ENCODE measurements around the gene JAKMIP3. TPM values are rescaled to one million over a fixed set of nuclear protein-coding genes. Genes with fewer than 3 reads are reported as not detected.
A peak's percentile ranks its signal among the peaks of the same experiment; 100 is the strongest.

Gene JAKMIP3
- total RNA-seq = 0.18 TPM
- long read RNA-seq = 0 reads

DNA sequence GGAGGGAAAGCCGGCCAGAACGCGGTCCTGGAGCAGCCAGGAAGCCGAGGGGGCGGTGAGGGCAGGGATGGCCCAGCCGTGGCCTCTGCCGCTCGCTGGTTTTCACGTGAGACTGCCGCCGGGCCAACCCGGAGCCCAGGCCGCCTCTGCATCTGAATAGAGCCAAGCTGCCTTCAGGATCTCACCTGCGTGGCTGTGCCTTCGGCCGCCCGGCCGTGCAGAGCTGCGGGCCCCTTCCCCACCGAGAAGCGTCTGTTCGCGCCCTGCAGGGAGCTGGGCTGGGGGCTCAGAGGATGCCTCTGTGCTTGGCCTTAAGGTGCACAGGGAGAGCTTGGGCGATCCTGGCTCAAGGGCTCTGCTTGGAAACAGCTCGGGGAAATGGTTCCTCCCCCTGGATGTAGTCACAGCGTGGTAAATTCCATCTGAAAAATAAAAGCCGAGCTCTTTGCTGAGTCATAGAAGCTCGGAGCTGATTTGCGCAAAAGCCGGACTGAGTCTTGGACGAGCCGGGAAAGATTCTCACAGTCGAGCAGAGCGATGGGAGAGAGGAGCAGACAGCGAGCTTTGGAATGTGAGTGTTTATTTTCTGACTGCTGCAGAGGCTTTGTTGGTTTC lies at the start of gene JAKMIP3:
TSS of gene JAKMIP3 (plus strand) at position 456 of the 615 bp plus-strand sequence. CDS start 38,863 bp downstream, outside the sequence.
- Histone ChIP-seq H3K4me3 (peak within 1 kb of the TSS; percentile 50), H3K27ac (peak within 1 kb of the TSS; percentile 36), H3K9me3 (no peaks in the 10 kb centered on the region), H3K4me1 (peaks cover 6% of the 10 kb centered on the region), H3K27me3 (ENCODE audit: low read depth) (peaks cover 6% of the 10 kb centered on the region), H3K36me3 (no peaks in the 10 kb centered on the region)
- intact Hi-C loops (cut with DNase I) = no loop called here
- DNase-seq = no peak
- peak; percentile 74 to 81 for ATAC-seq
- TF ChIP-seq, protein P1, sequence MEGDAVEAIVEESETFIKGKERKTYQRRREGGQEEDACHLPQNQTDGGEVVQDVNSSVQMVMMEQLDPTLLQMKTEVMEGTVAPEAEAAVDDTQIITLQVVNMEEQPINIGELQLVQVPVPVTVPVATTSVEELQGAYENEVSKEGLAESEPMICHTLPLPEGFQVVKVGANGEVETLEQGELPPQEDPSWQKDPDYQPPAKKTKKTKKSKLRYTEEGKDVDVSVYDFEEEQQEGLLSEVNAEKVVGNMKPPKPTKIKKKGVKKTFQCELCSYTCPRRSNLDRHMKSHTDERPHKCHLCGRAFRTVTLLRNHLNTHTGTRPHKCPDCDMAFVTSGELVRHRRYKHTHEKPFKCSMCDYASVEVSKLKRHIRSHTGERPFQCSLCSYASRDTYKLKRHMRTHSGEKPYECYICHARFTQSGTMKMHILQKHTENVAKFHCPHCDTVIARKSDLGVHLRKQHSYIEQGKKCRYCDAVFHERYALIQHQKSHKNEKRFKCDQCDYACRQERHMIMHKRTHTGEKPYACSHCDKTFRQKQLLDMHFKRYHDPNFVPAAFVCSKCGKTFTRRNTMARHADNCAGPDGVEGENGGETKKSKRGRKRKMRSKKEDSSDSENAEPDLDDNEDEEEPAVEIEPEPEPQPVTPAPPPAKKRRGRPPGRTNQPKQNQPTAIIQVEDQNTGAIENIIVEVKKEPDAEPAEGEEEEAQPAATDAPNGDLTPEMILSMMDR (IDR thresholded peaks at IDR 0.05) = no peak

DNA sequence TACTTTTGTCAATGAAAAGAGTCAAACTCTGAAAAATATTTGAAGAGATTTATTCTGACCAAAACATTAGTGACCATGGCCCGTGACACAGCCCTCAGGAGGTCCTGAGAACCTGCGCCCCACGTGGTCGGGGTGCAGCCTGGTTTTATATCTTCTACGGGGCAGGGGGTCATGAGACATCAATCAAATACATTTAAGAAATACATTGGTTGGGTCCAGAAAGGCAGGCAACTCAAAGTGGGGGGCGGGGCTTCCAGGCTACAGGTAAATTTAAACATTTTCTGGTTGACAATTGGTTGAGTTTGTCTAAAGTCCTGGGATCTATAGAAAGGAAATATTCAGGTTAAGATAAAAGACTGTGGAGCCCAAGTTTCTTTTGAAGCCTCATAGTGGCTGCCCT lies 49.2 kb upstream of the JAKMIP3 start:
- intact Hi-C loops (cut with DNase I) = no loop called here
- H3K4me1 ChIP-seq = no peaks in the 10 kb centered on the region
- no peaks in the 10 kb centered on the region for H3K27me3 ChIP-seq (ENCODE audit: low read depth)
- no peak overlapping the region for H3K27ac ChIP-seq
- no peaks in the 10 kb centered on the region for H3K9me3 ChIP-seq
- TF ChIP-seq, protein P1 (IDR thresholded peaks at IDR 0.05) = no peak
- no peak for ATAC-seq
- H3K4me3 ChIP-seq = no peak overlapping the region
- no peaks in the 10 kb centered on the region for H3K36me3 ChIP-seq
- DNase-seq = no peak

DNA sequence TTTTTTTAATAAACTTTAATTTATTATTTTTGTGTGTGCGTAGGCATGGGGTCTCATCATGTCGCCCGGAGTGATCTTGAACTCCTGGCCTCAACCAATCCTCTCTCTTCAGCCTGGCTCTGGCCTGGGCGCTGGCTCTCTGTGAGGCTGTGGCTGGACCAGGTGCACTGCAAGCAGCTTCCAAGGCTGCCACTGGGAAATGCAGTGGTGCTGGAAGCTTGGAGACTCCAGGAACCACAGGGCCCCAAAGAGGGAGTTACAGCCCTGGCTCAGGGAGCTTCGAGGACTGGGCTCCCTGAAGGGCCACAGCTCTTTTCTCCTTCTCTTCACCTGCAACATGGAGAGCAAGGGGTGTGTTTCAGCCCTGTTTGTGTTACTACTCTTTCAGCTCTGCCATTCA lies 47.3 kb upstream of the JAKMIP3 start:
- peaks cover 3% of the 10 kb centered on the region for H3K27me3 ChIP-seq (ENCODE audit: low read depth)
- TF ChIP-seq, protein P1 (IDR thresholded peaks at IDR 0.05) = no peak
- no peak overlapping the region for H3K4me3 ChIP-seq
- no peaks in the 10 kb centered on the region for H3K36me3 ChIP-seq
- no peaks in the 10 kb centered on the region for H3K9me3 ChIP-seq
- DNase-seq (no peak), ATAC-seq (no peak)
- H3K27ac ChIP-seq = no peak overlapping the region
- intact Hi-C loops (cut with DNase I) = no loop called here
- H3K4me1 ChIP-seq = peaks cover 8% of the 10 kb centered on the region

DNA sequence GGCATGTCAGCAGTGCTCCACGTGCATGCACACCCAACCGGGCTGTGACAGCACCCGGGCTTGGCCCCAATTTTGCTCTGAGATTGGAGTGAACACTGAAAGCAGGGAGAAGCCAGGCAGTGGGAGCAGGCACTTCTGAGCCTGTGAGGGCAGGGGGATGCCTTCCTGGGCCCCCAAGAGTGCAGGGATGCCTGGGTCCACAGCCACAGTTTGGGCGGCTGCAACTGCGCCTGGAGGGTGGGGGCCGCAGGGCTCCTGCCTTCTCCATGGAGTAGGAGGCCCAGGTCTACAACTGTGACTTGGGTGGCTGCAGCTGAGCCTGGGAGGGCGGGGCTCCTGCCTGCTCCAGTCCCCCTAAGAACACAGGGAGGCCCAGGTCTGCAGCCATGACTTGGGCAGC lies 46.4 kb upstream of the JAKMIP3 start:
- DNase-seq (no peak), ATAC-seq (no peak)
- Histone ChIP-seq H3K27me3 (ENCODE audit: low read depth) (peaks cover 11% of the 10 kb centered on the region), H3K9me3 (no peaks in the 10 kb centered on the region), H3K27ac (no peak overlapping the region), H3K4me3 (no peak overlapping the region), H3K4me1 (peaks cover 14% of the 10 kb centered on the region), H3K36me3 (no peaks in the 10 kb centered on the region)
- TF ChIP-seq, protein P1 (IDR thresholded peaks at IDR 0.05) = no peak
- intact Hi-C loops (cut with DNase I) = no loop called here

DNA sequence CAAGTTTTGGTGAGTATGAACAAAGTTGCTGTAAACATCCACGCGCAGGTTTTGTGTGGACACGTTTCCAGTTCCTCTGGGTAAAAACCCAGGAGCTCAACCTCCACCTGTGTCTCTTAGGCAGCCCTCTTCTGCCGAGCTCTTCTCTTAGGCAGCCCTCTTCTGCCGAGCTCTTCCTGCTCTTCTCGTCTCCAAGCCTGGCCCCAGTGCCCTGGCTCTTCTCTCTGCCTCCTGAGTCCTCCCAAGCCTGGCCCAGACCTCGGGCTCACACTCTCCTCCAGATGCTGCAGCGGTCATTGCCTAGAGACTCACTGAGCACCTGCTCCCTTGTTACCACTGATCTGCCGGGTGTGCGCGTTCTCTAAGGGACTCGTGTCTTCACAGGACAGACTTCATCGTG lies 45.3 kb upstream of the JAKMIP3 start:
- Histone ChIP-seq H3K36me3 (no peaks in the 10 kb centered on the region), H3K4me1 (peaks cover 14% of the 10 kb centered on the region), H3K27ac (no peak overlapping the region), H3K27me3 (ENCODE audit: low read depth) (peaks cover 22% of the 10 kb centered on the region), H3K9me3 (no peaks in the 10 kb centered on the region), H3K4me3 (no peak overlapping the region)
- ATAC-seq (no peak), DNase-seq (no peak)
- intact Hi-C loops (cut with DNase I) = loop anchor here (5.0 kb wide), 1 partner anchor 133 kb away; no protein-coding TSS in a partner anchor
- TF ChIP-seq, protein P1 (IDR thresholded peaks at IDR 0.05) = no peak
